GM06990 (cell line): ENCODE data around the gene KCNQ1OT1.

Experiments used
- DNase-seq: peaks from one replicate; pipeline ENCODE4 v3.0.0-alpha.2; 2011; ENCODE audit not compliant: insufficient read length; ENCODE audit errors: extremely low read depth
- H3K27me3 ChIP-seq: replicated peaks from 2 replicates; pipeline ENCODE4 v1.6.0; 2011; ENCODE audit warnings: low read length; ENCODE audit not compliant: control insufficient read depth, insufficient read depth
- H3K36me3 ChIP-seq: 2 replicates; pipeline ENCODE4 v1.5.1; 2011; ENCODE audit warnings: low read length; ENCODE audit not compliant: control insufficient read depth, insufficient read depth
- H3K4me3 ChIP-seq: replicated peaks from 2 replicates; pipeline ENCODE4 v1.5.1; 2011; ENCODE audit warnings: low read depth, mild to moderate bottlenecking, control low read depth, low read length
- TF ChIP-seq, protein P1 (sequence below): IDR thresholded peaks from 2 replicates; pipeline ENCODE4 v1.5.1; 2011; ENCODE audit warnings: low read length, control low read depth, mild to moderate bottlenecking, inconsistent platforms; ENCODE audit not compliant: insufficient read depth, poor library complexity, severe bottlenecking

The KCNQ1OT1 gene

DNA sequence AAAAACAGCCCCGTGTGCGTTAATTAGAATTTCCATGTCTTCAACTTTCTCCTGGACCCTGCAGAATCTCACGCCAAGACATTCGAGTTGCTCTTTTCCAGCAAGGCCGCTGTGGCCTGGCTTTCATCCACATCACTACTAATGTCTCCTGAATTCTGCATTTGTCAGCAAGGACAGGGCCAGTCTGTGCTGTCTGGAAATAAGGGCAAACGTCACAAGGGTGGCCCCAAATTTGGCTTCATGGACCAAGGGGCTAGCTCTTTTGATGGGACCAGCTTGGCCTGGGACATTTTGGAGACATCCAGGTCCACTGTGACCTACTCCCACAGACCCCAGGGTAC, 33.4 kb downstream of the KCNQ1OT1 start:
- no peak overlapping the region for H3K4me3 ChIP-seq
- H3K27me3 ChIP-seq: no peaks in the 10 kb centered on the region
- no peaks in the 10 kb centered on the region for H3K36me3 ChIP-seq
- TF ChIP-seq, protein P1, sequence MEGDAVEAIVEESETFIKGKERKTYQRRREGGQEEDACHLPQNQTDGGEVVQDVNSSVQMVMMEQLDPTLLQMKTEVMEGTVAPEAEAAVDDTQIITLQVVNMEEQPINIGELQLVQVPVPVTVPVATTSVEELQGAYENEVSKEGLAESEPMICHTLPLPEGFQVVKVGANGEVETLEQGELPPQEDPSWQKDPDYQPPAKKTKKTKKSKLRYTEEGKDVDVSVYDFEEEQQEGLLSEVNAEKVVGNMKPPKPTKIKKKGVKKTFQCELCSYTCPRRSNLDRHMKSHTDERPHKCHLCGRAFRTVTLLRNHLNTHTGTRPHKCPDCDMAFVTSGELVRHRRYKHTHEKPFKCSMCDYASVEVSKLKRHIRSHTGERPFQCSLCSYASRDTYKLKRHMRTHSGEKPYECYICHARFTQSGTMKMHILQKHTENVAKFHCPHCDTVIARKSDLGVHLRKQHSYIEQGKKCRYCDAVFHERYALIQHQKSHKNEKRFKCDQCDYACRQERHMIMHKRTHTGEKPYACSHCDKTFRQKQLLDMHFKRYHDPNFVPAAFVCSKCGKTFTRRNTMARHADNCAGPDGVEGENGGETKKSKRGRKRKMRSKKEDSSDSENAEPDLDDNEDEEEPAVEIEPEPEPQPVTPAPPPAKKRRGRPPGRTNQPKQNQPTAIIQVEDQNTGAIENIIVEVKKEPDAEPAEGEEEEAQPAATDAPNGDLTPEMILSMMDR: no peak
- no peak for DNase-seq

DNA sequence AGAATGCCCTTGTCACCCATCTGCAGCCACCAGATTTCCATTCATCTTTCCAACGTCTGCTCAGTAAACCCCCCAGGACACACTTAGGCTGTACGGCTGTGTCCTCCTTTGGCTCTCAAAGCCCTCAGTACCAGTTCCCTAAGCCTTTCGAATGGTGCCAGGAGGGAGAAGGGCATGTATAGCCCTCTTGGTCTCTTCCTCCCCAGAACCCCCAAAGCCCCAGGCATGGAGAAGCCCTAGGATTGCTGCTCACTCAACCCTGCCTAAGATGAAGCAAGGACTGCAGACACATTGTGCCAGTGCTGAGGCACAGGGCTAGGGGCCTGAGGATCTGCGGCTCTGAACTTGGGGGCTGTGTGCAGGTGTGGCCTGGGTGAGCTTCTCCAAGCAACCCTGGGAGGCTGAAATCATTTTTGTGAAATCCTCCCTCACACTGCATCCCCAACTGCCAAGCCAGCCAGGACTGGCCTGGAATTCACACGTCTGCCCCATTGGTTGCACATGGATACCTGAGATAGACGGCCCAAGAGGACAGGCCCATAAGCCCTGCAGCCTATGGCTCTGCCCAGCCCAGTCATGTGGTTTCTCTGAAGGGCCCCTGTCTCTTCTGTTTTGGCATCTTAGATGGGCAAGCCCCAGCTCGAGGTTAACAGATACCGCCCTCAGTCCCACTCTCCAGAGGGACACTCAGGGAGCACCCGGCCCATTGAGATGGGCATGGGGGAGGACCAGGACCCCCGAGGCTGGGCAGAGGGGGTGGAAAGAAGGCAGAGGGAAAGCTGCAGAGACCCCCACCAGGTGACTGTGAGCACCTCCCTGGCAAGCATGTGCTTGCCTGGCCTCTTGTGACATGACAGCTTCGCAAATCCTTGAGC, 34.0 kb downstream of the KCNQ1OT1 start:
- TF ChIP-seq, protein P1: no peak
- no peak for DNase-seq
- H3K4me3 ChIP-seq: no peak overlapping the region
- no peaks in the 10 kb centered on the region for H3K27me3 ChIP-seq
- H3K36me3 ChIP-seq: no peaks in the 10 kb centered on the region

DNA sequence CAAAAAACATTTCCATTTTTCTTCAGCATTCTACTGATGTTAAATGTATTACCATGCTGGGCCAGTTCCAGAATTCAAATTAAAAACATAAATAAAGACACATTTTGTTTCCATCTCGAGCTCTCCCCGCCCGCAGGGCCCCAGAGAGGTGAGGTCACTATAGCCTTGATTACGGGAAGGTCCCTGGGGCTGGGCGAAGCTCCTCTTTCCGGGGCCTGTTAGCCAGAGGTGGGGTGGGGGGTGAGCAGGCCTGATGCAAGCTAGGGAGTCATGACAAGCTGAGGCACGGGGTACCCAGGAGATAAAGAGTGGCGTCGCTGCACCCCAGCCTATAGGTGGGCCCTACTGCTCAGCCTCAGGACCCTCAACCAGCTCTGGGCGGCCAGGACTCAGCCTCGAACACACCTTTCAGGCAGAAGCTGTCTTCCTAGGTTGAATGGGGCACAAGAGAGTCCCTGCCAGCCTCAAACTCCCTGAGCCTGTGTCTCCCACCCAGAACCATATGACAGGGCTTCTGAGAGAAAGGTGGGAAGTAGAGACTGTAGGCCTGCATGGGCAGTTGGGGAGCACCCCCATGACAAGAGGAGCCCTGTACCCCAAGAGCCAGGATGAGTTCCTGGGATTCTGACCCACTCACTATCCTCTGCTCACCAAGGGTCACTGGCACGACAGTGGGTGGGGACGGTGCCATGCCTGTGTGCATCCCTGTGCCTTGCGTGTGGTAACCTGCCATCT, 34.8 kb downstream of the KCNQ1OT1 start:
- no peaks in the 10 kb centered on the region for H3K27me3 ChIP-seq
- no peak for DNase-seq
- H3K36me3 ChIP-seq: no peaks in the 10 kb centered on the region
- TF ChIP-seq, protein P1: no peak
- no peak overlapping the region for H3K4me3 ChIP-seq

DNA sequence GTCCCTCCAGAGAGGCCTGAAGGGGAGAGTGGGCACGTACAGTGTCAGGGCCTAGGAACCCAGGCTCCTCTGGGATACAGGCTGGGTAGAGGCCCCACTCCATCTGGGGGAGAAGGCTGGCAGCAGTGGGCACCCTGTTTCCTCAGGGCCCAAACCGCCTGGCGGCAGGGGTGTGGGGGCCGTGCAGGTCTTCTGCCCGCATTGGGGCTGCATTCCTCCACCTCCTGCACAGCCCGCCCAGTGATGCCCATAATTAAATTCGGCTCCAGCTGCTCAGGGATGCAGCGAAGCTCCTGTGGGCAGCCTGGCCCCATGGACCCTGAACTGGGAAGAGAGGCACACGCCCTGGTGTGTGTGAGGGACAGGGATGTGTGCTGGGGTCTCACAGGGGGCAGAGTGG, 35.4 kb downstream of the KCNQ1OT1 start:
- TF ChIP-seq, protein P1: no peak
- no peaks in the 10 kb centered on the region for H3K36me3 ChIP-seq

DNA sequence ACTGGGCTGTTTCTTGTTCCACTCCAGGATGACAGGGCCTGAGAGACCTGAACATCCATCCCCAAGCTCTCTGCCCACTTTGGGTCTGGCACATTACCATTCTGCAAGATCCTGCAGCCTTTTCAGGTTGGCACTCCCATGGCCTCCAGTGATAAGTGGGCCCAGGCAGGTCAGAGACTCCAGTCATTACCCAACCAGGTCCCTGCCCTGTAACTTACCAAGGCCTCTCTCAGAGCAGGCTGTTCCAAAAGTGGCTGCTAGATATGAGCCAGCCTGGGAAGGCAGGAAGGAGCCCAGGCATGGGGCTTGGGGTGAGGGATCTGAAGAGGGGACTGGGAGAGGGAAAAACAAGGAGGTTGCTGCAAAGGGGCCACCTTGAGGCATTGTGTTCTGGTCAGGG, 35.9 kb downstream of the KCNQ1OT1 start:
- TF ChIP-seq, protein P1: no peak
- no peaks in the 10 kb centered on the region for H3K27me3 ChIP-seq
- no peaks in the 10 kb centered on the region for H3K36me3 ChIP-seq
- H3K4me3 ChIP-seq: no peak overlapping the region
- no peak for DNase-seq

More for the DNA sequence above, 35.4 kb downstream of the KCNQ1OT1 start:
- DNase-seq: no peak
- H3K4me3 ChIP-seq: no peak overlapping the region
- H3K27me3 ChIP-seq: no peaks in the 10 kb centered on the region
